Natural killer cell treated with Interleukin-12 subunit alpha and Interleukin-12 subunit beta and Interleukin-15 and Interleukin-18, amount 100 ng/mL, for 72 hours (primary cell): ENCODE data around the gene MAP3K15. TPM values are rescaled to one million over a fixed set of nuclear protein-coding genes. Genes with fewer than 3 reads are reported as not detected.

Experiments used
- ATAC-seq, 2 donors: fragments of 150-1000 bp; cut with Tn5 transposase in 1 of 2; sonication (Bioruptor Pico), chemical (Tn5 transposase) in 1 of 2; 2 replicates each; pipeline ENCODE4 v1.10.0; 2021
- DNase-seq: peaks from one replicate; pipeline ENCODE4 v3.0.0; 2022; ENCODE audit warnings: low spot score
- H3K27ac Mint-ChIP-seq, 2 donors: 1 replicate in 1 of 2; 2 replicates in 1 of 2; pipeline ENCODE4 v1.8.0; 2022; ENCODE audit warnings: mixed read lengths in 2 of 2, mild to moderate bottlenecking in 1 of 2, moderate library complexity in 1 of 2
- H3K27me3 Mint-ChIP-seq, 2 donors: 1 replicate in 1 of 2; 2 replicates in 1 of 2; pipeline ENCODE4 v1.8.0; 2022; ENCODE audit warnings: mixed read lengths in 2 of 2
- H3K36me3 Mint-ChIP-seq: one replicate; pipeline ENCODE4 v1.8.0; 2022; ENCODE audit warnings: mixed read lengths
- H3K4me1 Mint-ChIP-seq, 2 donors: 1 replicate in 1 of 2; 2 replicates in 1 of 2; pipeline ENCODE4 v1.8.0; 2022; ENCODE audit warnings: low read depth in 2 of 2, mixed read lengths in 2 of 2, mild to moderate bottlenecking in 1 of 2
- H3K4me3 Mint-ChIP-seq: one replicate; pipeline ENCODE4 v1.8.0; 2022; ENCODE audit warnings: mixed read lengths
- H3K9me3 Mint-ChIP-seq: 2 replicates; pipeline ENCODE4 v1.8.0; 2022; ENCODE audit warnings: mixed read lengths
- total RNA-seq, 2 donors: library from RNA; stranded (reverse); gene quantifications; one replicate each; pipeline ENCODE4 v1.2.3, GENCODE V29; 2022

Gene MAP3K15
- total RNA-seq, 2 donors from 2014 or later, result 0.17 TPM; not detected in 1

DNA sequence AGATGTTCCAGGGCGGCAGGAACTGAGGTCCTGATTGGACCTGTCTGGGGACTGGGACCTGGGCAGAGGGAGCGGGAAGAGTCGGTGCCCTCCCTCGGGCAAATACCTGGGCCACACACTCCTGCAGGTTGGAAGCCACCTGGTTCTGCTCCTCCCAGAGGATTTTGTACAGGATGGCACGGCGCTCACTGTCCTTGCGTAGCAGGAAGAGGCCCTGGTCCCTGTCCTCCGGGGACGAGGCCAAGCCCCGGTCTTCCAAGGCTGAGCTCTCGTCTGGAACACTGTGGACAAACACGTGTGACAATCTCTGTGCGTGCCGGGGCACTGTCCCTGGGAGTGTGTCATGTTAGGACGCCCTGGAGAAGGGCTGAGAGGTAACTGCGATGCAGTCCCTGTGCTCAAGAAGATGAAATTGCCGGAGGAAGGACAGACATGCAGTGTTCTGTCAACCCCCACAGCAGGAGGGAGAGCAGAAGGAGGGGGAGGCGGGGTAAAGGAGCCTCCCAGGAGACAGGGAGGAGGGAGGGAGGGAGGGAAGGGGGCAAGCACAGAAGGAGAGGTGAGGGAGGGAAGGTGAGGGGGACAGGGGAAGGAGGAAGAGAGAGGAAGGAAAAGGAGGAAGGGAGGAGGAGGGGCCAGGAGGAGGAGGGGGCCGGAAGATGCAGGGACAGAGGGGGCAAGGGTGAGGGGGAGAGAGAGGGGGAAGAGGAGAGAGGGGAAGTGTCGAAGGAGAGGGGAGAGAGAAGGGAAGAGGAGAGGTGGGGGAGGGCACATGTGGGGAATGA, 142.6 kb downstream of the MAP3K15 start:
- peak overlapping the region in 1 of 2 donors; percentile 63 for H3K27ac Mint-ChIP-seq
- H3K4me1 Mint-ChIP-seq, result peaks cover 6% of the 10 kb centered on the region in 2 donors
- peak overlapping the region; percentile 86 for H3K4me3 Mint-ChIP-seq
- H3K36me3 Mint-ChIP-seq, result no peaks in the 10 kb centered on the region
- peaks cover 0 to 3% of the 10 kb centered on the region in 2 donors for H3K27me3 Mint-ChIP-seq
- no peak for DNase-seq
- H3K9me3 Mint-ChIP-seq, result no peaks in the 10 kb centered on the region
- peak; percentile 24 to 52 for ATAC-seq

DNA sequence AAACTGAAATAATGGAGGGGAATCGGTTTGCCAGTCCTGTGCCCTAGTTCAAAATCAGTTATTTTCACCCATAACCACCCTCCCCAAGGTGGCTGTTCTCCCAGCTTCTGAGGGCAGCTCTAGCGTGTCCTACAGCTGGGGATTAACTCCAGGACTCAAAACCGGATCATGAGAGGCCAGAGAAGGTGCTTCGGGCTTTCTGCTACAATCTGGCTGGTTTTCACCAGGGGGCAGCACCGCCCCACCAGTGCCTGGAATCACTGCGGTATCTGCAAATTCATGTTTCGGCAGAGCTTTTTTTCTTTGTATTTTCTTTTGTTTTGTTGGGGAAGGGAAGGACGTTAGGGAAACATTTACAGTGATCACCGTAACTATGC, 143.2 kb downstream of the MAP3K15 start:
- Mint-ChIP-seq H3K4me3 (peak overlapping the region; percentile 86), H3K27me3 (peaks cover 0 to 3% of the 10 kb centered on the region in 2 donors), H3K4me1 (peaks cover 6% of the 10 kb centered on the region in 2 donors), H3K27ac (peak overlapping the region in 1 of 2 donors; percentile 63), H3K9me3 (no peaks in the 10 kb centered on the region), H3K36me3 (no peaks in the 10 kb centered on the region)
- ATAC-seq, result peak; percentile 71 to 74
- DNase-seq, result peak; percentile 68

DNA sequence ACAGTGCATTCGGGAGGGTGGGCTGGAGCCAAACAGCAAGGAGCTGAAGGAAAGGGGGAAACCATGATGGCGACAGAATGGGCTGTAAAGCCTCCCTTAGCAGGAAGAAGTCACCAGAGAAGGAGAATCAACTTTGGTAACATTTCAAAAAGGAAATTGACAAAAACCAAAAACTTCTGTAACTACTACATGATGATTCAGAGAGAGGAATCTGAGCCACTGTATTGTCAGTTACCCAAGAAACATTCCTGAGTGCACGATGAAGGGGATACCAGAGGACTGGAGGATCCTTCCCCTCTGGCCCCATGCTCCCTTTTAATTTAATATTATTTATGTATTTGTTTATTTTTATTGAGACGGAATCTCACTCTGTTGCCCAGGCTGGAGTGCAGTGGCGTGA, 145.2 kb downstream of the MAP3K15 start:
- DNase-seq (no peak), ATAC-seq (no peak)
- H3K4me3 Mint-ChIP-seq, result no peak overlapping the region
- no peaks in the 10 kb centered on the region for H3K9me3 Mint-ChIP-seq
- H3K36me3 Mint-ChIP-seq, result peaks cover 8% of the 10 kb centered on the region
- peaks cover 0 to 3% of the 10 kb centered on the region in 2 donors for H3K27me3 Mint-ChIP-seq
- H3K27ac Mint-ChIP-seq, result no peak overlapping the region
- peaks cover 6 to 8% of the 10 kb centered on the region in 2 donors for H3K4me1 Mint-ChIP-seq

DNA sequence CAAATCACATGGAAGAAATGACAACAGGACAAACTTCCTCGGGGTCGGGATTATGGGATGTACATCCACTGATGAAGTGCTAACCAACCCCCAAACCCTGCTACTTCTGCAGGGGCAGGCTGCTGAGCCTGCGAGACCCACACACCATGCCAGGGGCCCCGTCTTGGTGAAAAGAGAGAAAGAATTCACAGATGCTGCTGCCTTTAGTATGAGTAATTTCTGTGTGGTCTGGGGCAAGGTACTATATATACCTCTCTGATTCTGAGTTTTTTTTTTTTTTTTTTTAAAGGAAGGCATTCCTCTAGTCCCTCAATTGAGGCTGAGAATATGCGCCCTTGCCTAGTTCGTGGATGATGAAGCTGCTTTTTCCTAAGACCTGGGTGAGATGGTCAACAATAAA, 146.7 kb downstream of the MAP3K15 start:
- no peak for ATAC-seq
- Mint-ChIP-seq H3K27me3 (peaks cover 0 to 3% of the 10 kb centered on the region in 2 donors), H3K27ac (no peak overlapping the region), H3K9me3 (no peaks in the 10 kb centered on the region), H3K4me3 (no peak overlapping the region), H3K4me1 (peaks cover 6 to 8% of the 10 kb centered on the region in 2 donors), H3K36me3 (peaks cover 8% of the 10 kb centered on the region)
- DNase-seq, result no peak

DNA sequence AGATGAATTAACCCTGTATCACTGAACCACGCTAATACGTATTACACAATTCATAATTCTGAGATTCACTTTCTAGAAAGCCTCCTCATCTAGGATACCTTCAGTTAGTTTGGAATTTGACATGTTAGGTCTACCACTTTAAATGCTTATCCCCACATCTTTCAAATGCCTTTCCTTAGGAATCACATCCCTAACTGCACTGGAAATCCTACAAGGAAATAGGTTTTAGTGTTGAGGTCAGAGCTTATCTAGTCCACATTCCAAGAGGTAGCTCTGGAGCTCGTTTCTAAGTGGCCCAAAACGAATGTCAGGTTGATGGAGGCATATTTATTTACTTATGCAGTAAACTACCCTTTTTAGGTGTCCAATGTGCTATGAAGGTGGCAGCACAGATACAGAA, 153.6 kb downstream of the MAP3K15 start:
- H3K27me3 Mint-ChIP-seq, result no peaks in the 10 kb centered on the region
- no peaks in the 10 kb centered on the region for H3K4me1 Mint-ChIP-seq
- H3K9me3 Mint-ChIP-seq, result no peaks in the 10 kb centered on the region
- H3K27ac Mint-ChIP-seq, result no peak overlapping the region
- no peak for DNase-seq
- no peak for ATAC-seq
- peaks cover 4% of the 10 kb centered on the region for H3K36me3 Mint-ChIP-seq
- H3K4me3 Mint-ChIP-seq, result no peak overlapping the region

DNA sequence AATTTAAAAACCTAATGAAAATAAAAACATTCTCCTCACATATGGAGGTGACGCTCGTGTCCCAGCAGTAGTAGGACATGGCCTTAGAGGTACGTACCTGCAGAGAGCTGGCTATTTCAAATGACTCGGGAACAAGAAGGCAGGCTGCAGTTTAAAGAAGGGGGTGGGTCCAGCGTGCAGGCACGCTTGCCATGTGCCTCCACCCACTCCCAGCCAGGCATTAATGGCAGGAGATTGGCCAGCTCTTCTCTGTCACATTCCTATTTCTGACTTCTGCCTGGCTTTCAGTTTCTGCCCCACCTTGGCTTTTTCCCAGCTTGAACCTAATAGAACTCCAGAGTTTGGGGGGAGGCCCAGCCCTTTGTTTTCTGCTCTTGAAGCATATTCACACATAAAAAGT, 154.4 kb downstream of the MAP3K15 start:
- Mint-ChIP-seq H3K36me3 (no peaks in the 10 kb centered on the region), H3K9me3 (no peaks in the 10 kb centered on the region), H3K4me1 (no peaks in the 10 kb centered on the region), H3K4me3 (no peak overlapping the region), H3K27me3 (no peaks in the 10 kb centered on the region), H3K27ac (no peak overlapping the region)
- no peak for ATAC-seq
- no peak for DNase-seq

DNA sequence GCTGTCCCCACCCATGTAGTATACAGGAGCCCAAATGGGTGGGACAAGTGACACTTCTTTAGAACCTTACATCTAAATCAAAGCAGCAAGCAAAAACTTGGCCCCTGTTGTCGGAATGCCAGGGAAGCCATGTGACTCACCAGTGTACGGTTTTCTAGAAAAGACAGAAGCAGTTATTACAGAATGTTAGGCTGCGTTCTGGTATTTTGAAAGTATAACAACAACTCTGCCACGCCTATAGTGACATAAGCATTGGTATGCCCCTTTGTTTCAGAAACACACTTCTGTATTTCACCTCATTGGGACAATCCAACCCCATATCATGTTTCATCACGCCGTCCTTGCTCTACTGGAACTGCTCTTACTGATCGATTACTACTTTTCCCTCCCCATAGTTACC, 156.8 kb downstream of the MAP3K15 start:
- Mint-ChIP-seq H3K9me3 (no peaks in the 10 kb centered on the region), H3K4me1 (peaks cover 0 to under 1% of the 10 kb centered on the region in 2 donors), H3K27me3 (no peaks in the 10 kb centered on the region), H3K4me3 (no peak overlapping the region), H3K27ac (no peak overlapping the region), H3K36me3 (no peaks in the 10 kb centered on the region)
- DNase-seq (no peak), ATAC-seq (no peak)

DNA sequence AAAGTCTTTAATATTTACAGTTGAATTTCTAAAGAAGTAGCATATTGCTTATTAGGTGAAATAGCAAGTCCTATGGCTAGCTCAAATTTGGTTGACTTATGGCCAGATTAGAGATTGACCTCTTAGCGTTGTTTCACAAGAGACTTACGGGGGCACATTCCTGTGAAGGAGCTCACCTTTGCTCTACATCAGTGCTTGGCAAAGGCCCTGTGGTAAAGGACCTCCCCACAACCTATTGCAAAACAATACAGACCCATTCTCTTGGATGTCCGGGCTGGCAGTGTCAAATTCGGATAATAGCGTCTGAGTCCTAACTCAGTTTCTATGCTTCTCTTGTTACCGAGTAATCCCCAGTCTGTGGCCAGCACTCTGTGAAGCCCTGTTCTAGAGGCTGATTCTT, 160.7 kb downstream of the MAP3K15 start:
- DNase-seq, result no peak
- H3K9me3 Mint-ChIP-seq, result no peaks in the 10 kb centered on the region
- H3K4me3 Mint-ChIP-seq, result no peak overlapping the region
- H3K27ac Mint-ChIP-seq, result no peak overlapping the region
- peaks cover 8 to 18% of the 10 kb centered on the region in 2 donors for H3K4me1 Mint-ChIP-seq
- H3K27me3 Mint-ChIP-seq, result no peaks in the 10 kb centered on the region
- peaks cover 6% of the 10 kb centered on the region for H3K36me3 Mint-ChIP-seq
- ATAC-seq, result no peak

DNA sequence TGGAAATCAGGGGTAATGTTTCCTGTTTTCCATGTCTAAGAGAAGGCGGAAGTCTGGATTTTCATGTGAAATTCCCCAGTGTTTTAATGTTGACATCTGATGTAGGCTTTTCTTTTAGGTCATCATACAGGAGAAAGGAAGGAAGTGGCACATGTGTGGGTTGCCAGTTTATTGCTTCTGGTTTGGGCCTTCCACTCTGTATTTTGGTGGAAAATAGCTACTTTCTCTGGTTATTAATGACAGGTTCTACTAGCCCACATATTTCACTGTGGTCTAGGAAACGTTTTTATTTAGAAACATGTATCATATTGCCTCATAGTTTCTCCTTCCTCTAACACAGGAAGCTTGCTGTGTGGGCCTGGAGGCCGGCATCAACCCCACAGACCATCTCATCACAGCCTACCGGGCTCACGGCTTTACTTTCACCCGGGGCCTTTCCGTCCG, 164.3 kb downstream of the MAP3K15 start:
- no peaks in the 10 kb centered on the region for H3K9me3 Mint-ChIP-seq
- peak overlapping the region; percentile 71 to 87 for H3K27ac Mint-ChIP-seq
- H3K36me3 Mint-ChIP-seq, result peaks cover 6% of the 10 kb centered on the region
- H3K4me1 Mint-ChIP-seq, result peaks cover 13 to 24% of the 10 kb centered on the region in 2 donors
- H3K27me3 Mint-ChIP-seq, result no peaks in the 10 kb centered on the region
- peak overlapping the region; percentile 59 for H3K4me3 Mint-ChIP-seq
- DNase-seq (no peak), ATAC-seq (peak; percentile 90 to 93)

DNA sequence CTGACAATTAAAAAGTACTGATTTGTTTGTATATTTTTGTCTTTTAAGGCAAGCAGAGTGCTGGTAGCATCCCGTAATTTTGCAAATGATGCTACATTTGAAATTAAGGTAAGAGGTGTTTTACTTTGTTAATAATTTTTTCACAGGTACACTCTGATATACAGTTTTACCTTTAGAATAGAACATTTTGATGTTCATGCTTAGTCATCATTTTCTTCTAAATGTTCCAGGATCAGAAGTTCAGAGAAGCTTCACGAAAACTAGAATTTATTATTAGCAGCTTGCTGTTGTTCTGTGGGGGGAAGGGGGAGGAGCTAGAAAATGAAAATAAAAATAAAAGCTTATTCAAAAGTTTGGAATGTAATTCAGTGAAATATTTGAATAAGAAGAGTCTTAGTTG, 166.0 kb downstream of the MAP3K15 start:
- H3K36me3 Mint-ChIP-seq, result peaks cover 6% of the 10 kb centered on the region
- no peak overlapping the region for H3K4me3 Mint-ChIP-seq
- peak overlapping the region; percentile 20 to 72 for H3K27ac Mint-ChIP-seq
- no peak for ATAC-seq
- H3K9me3 Mint-ChIP-seq, result no peaks in the 10 kb centered on the region
- no peak for DNase-seq
- H3K27me3 Mint-ChIP-seq, result no peaks in the 10 kb centered on the region
- H3K4me1 Mint-ChIP-seq, result peaks cover 13 to 24% of the 10 kb centered on the region in 2 donors

DNA sequence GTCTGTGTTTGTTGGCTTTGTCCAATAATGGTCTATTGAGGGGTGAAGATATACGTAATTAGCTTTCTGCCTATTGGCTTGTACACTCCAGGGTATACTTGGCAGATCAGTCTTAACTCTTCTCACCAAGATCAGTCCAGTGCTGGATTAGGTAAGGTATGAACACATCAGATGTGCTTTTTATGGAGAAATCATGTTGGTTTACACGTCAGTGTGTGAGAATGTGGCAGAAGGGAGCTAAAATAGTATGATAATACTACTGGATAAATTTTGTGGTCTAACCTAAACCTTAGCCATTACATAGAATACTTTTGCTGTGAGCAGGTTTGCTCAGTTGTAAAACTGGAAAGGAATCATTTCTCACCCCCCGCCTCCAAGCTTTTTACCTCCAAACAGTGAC, 167.4 kb downstream of the MAP3K15 start:
- Mint-ChIP-seq H3K27me3 (peaks cover 0 to 3% of the 10 kb centered on the region in 2 donors), H3K4me1 (peaks cover 18 to 23% of the 10 kb centered on the region in 2 donors), H3K9me3 (no peaks in the 10 kb centered on the region), H3K27ac (no peak overlapping the region), H3K4me3 (no peak overlapping the region), H3K36me3 (peaks cover 4% of the 10 kb centered on the region)
- ATAC-seq (no peak), DNase-seq (no peak)

DNA sequence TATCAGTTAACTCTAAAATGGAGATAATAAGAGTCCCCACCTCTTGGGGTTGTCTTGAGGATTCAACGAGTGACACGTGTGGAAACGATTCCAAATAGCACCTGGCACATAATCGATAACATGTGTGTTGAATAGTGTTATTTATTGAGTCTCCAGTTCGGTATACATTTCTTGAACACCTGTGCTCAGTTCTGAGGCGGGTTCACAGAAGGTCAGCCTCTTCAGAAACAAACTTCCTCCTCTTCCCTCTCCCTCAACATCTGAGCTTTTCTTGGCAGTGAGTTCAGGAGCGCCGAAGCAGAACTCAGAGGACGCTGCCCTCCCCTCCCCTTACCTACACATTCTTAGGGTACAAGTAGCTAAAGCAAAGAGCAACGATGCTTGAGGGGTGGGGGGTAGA, 170.6 kb downstream of the MAP3K15 start:
- no peaks in the 10 kb centered on the region for H3K9me3 Mint-ChIP-seq
- H3K27ac Mint-ChIP-seq, result peak overlapping the region; percentile 50 to 53
- no peaks in the 10 kb centered on the region for H3K36me3 Mint-ChIP-seq
- ATAC-seq, result no peak
- H3K4me3 Mint-ChIP-seq, result peak overlapping the region; percentile 86
- H3K27me3 Mint-ChIP-seq, result peaks cover 0 to 8% of the 10 kb centered on the region in 2 donors
- peaks cover 9 to 10% of the 10 kb centered on the region in 2 donors for H3K4me1 Mint-ChIP-seq
- DNase-seq, result no peak

DNA sequence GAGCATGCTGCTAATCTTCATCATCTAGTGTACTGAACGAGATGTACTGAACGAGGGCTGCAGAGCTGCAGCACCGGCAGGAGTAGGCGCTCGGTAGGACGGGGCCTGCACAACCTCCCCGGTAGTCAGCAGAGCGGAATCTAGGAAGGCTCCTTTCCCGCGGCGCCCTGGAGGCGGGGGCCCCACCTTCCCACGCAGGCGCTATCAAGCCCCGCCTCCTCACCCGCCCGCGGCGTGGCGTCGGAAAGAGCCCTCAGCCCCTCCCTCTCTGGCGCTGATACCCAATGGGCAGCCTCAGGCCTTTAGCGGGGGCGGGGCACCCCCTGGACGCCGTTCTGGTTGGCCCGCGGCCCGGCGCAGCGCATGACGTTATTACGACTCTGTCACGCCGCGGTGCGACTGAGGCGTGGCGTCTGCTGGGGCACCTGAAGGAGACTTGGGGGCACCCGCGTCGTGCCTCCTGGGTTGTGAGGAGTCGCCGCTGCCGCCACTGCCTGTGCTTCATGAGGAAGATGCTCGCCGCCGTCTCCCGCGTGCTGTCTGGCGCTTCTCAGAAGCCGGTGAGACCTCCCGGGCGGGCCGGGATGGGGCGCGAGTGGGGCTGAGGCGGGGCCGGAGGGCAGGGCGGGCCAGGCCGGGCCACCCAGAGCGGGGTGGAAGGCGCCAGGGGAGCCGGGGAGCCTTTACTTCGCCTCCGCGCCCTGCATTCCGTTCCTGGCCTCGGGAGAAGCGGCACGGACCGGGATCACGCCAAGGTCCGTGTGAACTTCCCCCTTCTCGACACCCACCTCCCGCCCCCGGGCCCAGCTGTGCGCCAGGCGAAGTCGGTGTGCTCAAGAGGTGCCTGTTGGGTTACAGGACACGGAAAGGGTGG, 171.5 kb downstream of the MAP3K15 start, which contains the start of gene PDHA1:
PDHA1 (plus strand) TSS at position 393 of the 874 bp plus-strand sequence; CDS start at position 504, 111 bp downstream.
- H3K9me3 Mint-ChIP-seq, result no peaks in the 10 kb centered on the region
- peak; percentile 94 for DNase-seq
- H3K36me3 Mint-ChIP-seq, result no peaks in the 10 kb centered on the region
- peaks cover 8 to 10% of the 10 kb centered on the region in 2 donors for H3K4me1 Mint-ChIP-seq
- peak within 1 kb of the TSS; percentile 86 for H3K4me3 Mint-ChIP-seq
- peaks cover 0 to 8% of the 10 kb centered on the region in 2 donors for H3K27me3 Mint-ChIP-seq
- peak; percentile 99 for ATAC-seq
- H3K27ac Mint-ChIP-seq, result peak within 1 kb of the TSS; percentile 50 to 53
